ENCODE data around the gene VANGL2. TPM values are rescaled to one million over a fixed set of nuclear protein-coding genes. Genes with fewer than 3 reads are reported as not detected.

VANGL2 gene
- total and polyA plus RNA-seq, 2 of the 8 experiments (the other 6 are each of a cell fraction or from before 2014, with no cell fraction given): 62.5 to 118 TPM

- no peak for TF ChIP-seq SRF (IDR thresholded peaks at IDR 0.05; ENCODE audit: low read depth, low read length)
- no peak for TF ChIP-seq HDAC6 (IDR thresholded peaks at IDR 0.05; ENCODE audit: low read depth, low read length)
- TF ChIP-seq SP2 (IDR thresholded peaks at IDR 0.05; ENCODE audit: low read length): no peak
These were observed 9.1 kb downstream of the VANGL2 start (continued) for GRCh38 chr1:160409486-160409885.
